H9 (cell line): ENCODE measurements around the gene IQCE. TPM values are rescaled to one million over a fixed set of nuclear protein-coding genes. Genes with fewer than 3 reads are reported as not detected.
A peak's percentile ranks its signal among the peaks of the same experiment; 100 is the strongest.

Source experiments
- DNase-seq: peaks from one replicate; pipeline ENCODE4 v3.0.0-alpha.2; 2017
- H2AFZ ChIP-seq: one replicate; pipeline ENCODE4 v1.6.1; 2013; ENCODE audit warnings: mild to moderate bottlenecking, low read length, control low read depth, moderate library complexity
- H2AK5ac ChIP-seq: 2 replicates; pipeline ENCODE4 v1.6.1; 2013; ENCODE audit warnings: low read length, control low read depth, mixed read lengths; ENCODE audit not compliant: insufficient read length
- H2BK120ac ChIP-seq: one replicate; pipeline ENCODE4 v1.6.1; 2013; ENCODE audit warnings: low read depth, mild to moderate bottlenecking, low read length, control low read depth, inconsistent platforms; ENCODE audit not compliant: poor library complexity, severe bottlenecking
- H2BK12ac ChIP-seq: 2 replicates; pipeline ENCODE4 v1.6.1; 2013; ENCODE audit warnings: low read length, control low read depth, mixed read lengths, low read depth; ENCODE audit not compliant: insufficient read length
- H2BK15ac ChIP-seq: 2 replicates; pipeline ENCODE4 v1.6.1; 2013; ENCODE audit warnings: low read depth, low read length, control low read depth
- H2BK20ac ChIP-seq: one replicate; pipeline ENCODE4 v1.6.1; 2013; ENCODE audit warnings: low read depth, mild to moderate bottlenecking, low read length, control low read depth, inconsistent platforms; ENCODE audit not compliant: poor library complexity, severe bottlenecking
- H2BK5ac ChIP-seq: 2 replicates; pipeline ENCODE4 v1.6.1; 2013; ENCODE audit warnings: low read length, control low read depth, mixed read lengths; ENCODE audit not compliant: insufficient read length
- H3K14ac ChIP-seq: 2 replicates; pipeline ENCODE4 v1.6.1; 2013; ENCODE audit warnings: low read length, control low read depth; ENCODE audit not compliant: insufficient read depth
- H3K18ac ChIP-seq: 2 replicates; pipeline ENCODE4 v1.6.1; 2013; ENCODE audit warnings: low read depth, mild to moderate bottlenecking, mixed read lengths, low read length, control low read depth; ENCODE audit not compliant: insufficient read length
- H3K23ac ChIP-seq: 2 replicates; pipeline ENCODE4 v1.6.1; 2013; ENCODE audit warnings: low read length, control low read depth, mixed read lengths, low read depth; ENCODE audit not compliant: insufficient read length
- H3K23me2 ChIP-seq: 2 replicates; pipeline ENCODE4 v1.6.1; 2013; ENCODE audit warnings: low read depth, mild to moderate bottlenecking, mixed read lengths, low read length, control low read depth; ENCODE audit not compliant: insufficient read length, poor library complexity, severe bottlenecking
- H3K27ac ChIP-seq: 2 replicates; pipeline ENCODE4 v1.5.1; 2013; ENCODE audit warnings: low read length, control low read depth, mixed read lengths, low read depth; ENCODE audit not compliant: insufficient read length
- H3K27me3 ChIP-seq: 2 replicates; pipeline ENCODE4 v1.6.1; 2013; ENCODE audit warnings: low read length, control low read depth, inconsistent platforms; ENCODE audit not compliant: insufficient read depth
- H3K4ac ChIP-seq: 2 replicates; pipeline ENCODE4 v1.6.1; 2013; ENCODE audit warnings: low read depth, mild to moderate bottlenecking, control low read depth, inconsistent platforms, low read length, moderate library complexity
- H3K4me1 ChIP-seq: 2 replicates; pipeline ENCODE4 v1.6.1; 2013; ENCODE audit warnings: low read length, control low read depth, inconsistent platforms; ENCODE audit not compliant: insufficient read depth
- H3K4me2 ChIP-seq: 2 replicates; pipeline ENCODE4 v1.6.1; 2013; ENCODE audit warnings: low read length, control low read depth, mixed read lengths; ENCODE audit not compliant: insufficient read length, insufficient read depth
- H3K56ac ChIP-seq: 2 replicates; pipeline ENCODE4 v1.6.1; 2013; ENCODE audit warnings: low read depth, mild to moderate bottlenecking, mixed read lengths, low read length, control low read depth; ENCODE audit not compliant: insufficient read length
- H3K79me1 ChIP-seq: 2 replicates; pipeline ENCODE4 v1.6.1; 2013; ENCODE audit warnings: low read depth, mild to moderate bottlenecking, moderate library complexity, low read length, control low read depth, inconsistent platforms; ENCODE audit not compliant: insufficient read depth, poor library complexity, severe bottlenecking
- H3K79me2 ChIP-seq: 2 replicates; pipeline ENCODE4 v1.6.1; 2013; ENCODE audit warnings: low read length, control low read depth, inconsistent platforms; ENCODE audit not compliant: insufficient read depth
- H3K9ac ChIP-seq: 2 replicates; pipeline ENCODE4 v1.6.1; 2013; ENCODE audit warnings: low read length, control low read depth, mixed read lengths; ENCODE audit not compliant: insufficient read length; ENCODE audit errors: extremely low read depth
- H3K9me3 ChIP-seq: one replicate; pipeline ENCODE4 v1.6.1; 2013; ENCODE audit warnings: low read depth, low read length, inconsistent platforms; ENCODE audit not compliant: control insufficient read depth
- H3T11ph ChIP-seq: one replicate; pipeline ENCODE4 v1.6.1; 2013; ENCODE audit warnings: mild to moderate bottlenecking, low read length, control low read depth, inconsistent platforms
- H4K20me1 ChIP-seq: one replicate; pipeline ENCODE4 v1.6.1; 2013; ENCODE audit not compliant: control insufficient read depth, insufficient read length, insufficient read depth
- H4K5ac ChIP-seq: 2 replicates; pipeline ENCODE4 v1.6.1; 2013; ENCODE audit warnings: low read depth, mild to moderate bottlenecking, mixed read lengths, low read length, control low read depth; ENCODE audit not compliant: insufficient read length
- H4K8ac ChIP-seq: replicated peaks from 2 replicates; pipeline ENCODE4 v1.6.1; 2013; ENCODE audit warnings: low read length, control low read depth, mixed read lengths, low read depth; ENCODE audit not compliant: insufficient read length
- H4K91ac ChIP-seq: 2 replicates; pipeline ENCODE4 v1.6.1; 2013; ENCODE audit warnings: low read depth, mild to moderate bottlenecking, moderate library complexity, mixed read lengths, low read length, control low read depth; ENCODE audit not compliant: insufficient read length
- H3K27ac Mint-ChIP-seq, 3 experiments: 2 replicates in 2 of 3; 3 replicates in 1 of 3; pipeline ENCODE4 v1.8.0; 2020 to 2021; ENCODE audit warnings: mixed read lengths in 3 of 3, mild to moderate bottlenecking in 1 of 3, moderate library complexity in 1 of 3
- H3K27me3 Mint-ChIP-seq: 2 replicates; pipeline ENCODE4 v1.8.0; 2021; ENCODE audit warnings: low read depth, mild to moderate bottlenecking, moderate library complexity, mixed read lengths
- H3K36me3 Mint-ChIP-seq, 3 experiments: 2 replicates in 2 of 3; 3 replicates in 1 of 3; pipeline ENCODE4 v1.8.0; 2020 to 2021; ENCODE audit warnings: low read depth in 3 of 3, mixed read lengths in 3 of 3; ENCODE audit not compliant: insufficient read depth in 1 of 3
- H3K4me1 Mint-ChIP-seq, 2 experiments: 2 replicates each; pipeline ENCODE4 v1.8.0; 2020; ENCODE audit warnings: mixed read lengths in 2 of 2
- H3K4me3 Mint-ChIP-seq, 2 experiments: 2 replicates in 1 of 2; 3 replicates in 1 of 2; pipeline ENCODE4 v1.8.0; 2020 to 2021; ENCODE audit warnings: mild to moderate bottlenecking in 2 of 2, mixed read lengths in 2 of 2, moderate library complexity in 1 of 2
- H3K9me3 Mint-ChIP-seq, 2 experiments: 2 replicates in 1 of 2; 3 replicates in 1 of 2; pipeline ENCODE4 v1.8.0; 2020; ENCODE audit warnings: mild to moderate bottlenecking in 2 of 2, mixed read lengths in 2 of 2, moderate library complexity in 1 of 2
- WGBS: extraction: QIAGEN DNeasy Blood & Tissue Kit; methylation state at CpG from one replicate; pipeline ENCODE4 v1.1.7; 2013; ENCODE audit warnings: missing lambda C conversion rate, low lambda C conversion rate, mixed read lengths; ENCODE audit not compliant: insufficient read length; ENCODE audit errors: extremely low coverage; 5-methylcytosine and 5-hydroxymethylcytosine counted together
- total RNA-seq: library from RNA; stranded (reverse); gene quantifications from 2 replicates; pipeline ENCODE4 v1.2.1, GENCODE V29; 2021
- TF ChIP-seq, protein P1 (sequence below): fragments of 200-600 bp; sonication (generic); conservative IDR thresholded peaks from 3 replicates; pipeline ENCODE4 v1.8.0; 2021; ENCODE audit warnings: antibody characterized with exemption, mild to moderate bottlenecking

The IQCE gene
- total RNA-seq, 1 experiment from 2014 or later, result 7.0 TPM

DNA sequence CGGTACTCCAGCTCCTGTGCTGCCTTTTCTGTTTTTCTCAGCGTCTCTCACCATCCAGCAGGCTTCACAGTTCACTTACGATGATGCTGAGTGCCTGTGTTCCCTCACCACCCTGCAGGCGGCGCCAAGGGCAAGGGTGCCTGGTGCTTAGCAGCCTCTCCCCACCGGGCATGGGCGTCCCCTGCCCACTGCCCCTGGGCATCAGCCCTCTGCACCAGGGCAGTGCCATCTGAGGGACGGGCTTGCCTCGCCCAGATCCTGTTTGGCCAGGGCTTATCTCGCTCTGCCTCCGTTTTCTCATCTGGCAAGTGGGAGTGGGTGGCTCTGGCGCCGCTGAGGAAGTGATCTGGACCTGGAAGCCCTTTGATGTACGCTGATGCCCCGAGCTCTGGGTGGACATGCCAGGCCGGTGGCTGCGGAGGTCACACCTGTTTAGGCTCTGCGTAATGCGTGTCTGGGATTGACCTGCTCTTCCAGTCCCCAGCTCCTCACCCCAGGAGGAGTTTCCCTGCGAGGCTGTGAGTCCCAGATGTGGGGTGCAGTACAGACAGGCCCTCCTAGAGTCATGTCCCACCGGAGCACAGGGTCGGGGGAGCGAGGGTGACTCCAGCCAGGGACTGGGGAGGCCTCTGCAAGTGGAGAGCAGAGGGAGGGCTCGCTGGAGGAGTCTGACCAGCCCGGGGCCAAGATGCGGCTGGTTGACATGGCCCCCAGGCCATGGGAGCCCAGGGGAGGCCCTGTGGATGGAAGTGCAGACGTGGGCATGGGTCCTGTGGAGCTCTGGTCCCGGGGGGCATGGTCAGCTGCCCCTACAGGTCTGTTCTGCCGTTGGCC is 84.8 kb downstream of the IQCE start:
- Histone ChIP-seq H3K9me3 (no peaks in the 10 kb centered on the region), H4K20me1 (no peaks in the 10 kb centered on the region), H3K18ac (no peak overlapping the region), H2AFZ (no peak overlapping the region), H2BK5ac (no peak overlapping the region), H3K9ac (no peak overlapping the region), H3K4me2 (no peak overlapping the region), H3K23ac (no peak overlapping the region), H3K4ac (no peak overlapping the region), H4K91ac (no peak overlapping the region), H3K56ac (no peak overlapping the region), H2BK120ac (no peak overlapping the region), H3K79me2 (peaks cover 3% of the 10 kb centered on the region; the same call in 1 of the 2 replicates), H4K5ac (no peak overlapping the region), H4K8ac (no peak overlapping the region), H3K14ac (no peak overlapping the region; the same call in 1 of the 2 replicates), H3K27me3 (no peaks in the 10 kb centered on the region), H2BK12ac (no peak overlapping the region), H3T11ph (no peak overlapping the region), H2BK20ac (no peak overlapping the region), H2BK15ac (no peak overlapping the region), H3K4me1 (peaks cover 3% of the 10 kb centered on the region; the same call in 1 of the 2 replicates), H3K23me2 (no peaks in the 10 kb centered on the region), H2AK5ac (no peak overlapping the region), H3K79me1 (peaks cover 3% of the 10 kb centered on the region), H3K27ac (no peak overlapping the region)
- Mint-ChIP-seq H3K4me1 (peaks cover 21 to 36% of the 10 kb centered on the region in 2 experiments), H3K27me3 (no peaks in the 10 kb centered on the region), H3K9me3 (no peaks in the 10 kb centered on the region), H3K27ac (peak overlapping the region; percentile 40 to 88 (median 85); a peak in 3 of 7 replicates), H3K36me3 (peaks cover 0 to 4% (median 0%) of the 10 kb centered on the region in 3 experiments; a peak in 3 of 7 replicates), H3K4me3 (no peak overlapping the region; a peak in 1 of 5 replicates)
- DNase-seq, result peak; percentile 66
- TF ChIP-seq, protein P1, sequence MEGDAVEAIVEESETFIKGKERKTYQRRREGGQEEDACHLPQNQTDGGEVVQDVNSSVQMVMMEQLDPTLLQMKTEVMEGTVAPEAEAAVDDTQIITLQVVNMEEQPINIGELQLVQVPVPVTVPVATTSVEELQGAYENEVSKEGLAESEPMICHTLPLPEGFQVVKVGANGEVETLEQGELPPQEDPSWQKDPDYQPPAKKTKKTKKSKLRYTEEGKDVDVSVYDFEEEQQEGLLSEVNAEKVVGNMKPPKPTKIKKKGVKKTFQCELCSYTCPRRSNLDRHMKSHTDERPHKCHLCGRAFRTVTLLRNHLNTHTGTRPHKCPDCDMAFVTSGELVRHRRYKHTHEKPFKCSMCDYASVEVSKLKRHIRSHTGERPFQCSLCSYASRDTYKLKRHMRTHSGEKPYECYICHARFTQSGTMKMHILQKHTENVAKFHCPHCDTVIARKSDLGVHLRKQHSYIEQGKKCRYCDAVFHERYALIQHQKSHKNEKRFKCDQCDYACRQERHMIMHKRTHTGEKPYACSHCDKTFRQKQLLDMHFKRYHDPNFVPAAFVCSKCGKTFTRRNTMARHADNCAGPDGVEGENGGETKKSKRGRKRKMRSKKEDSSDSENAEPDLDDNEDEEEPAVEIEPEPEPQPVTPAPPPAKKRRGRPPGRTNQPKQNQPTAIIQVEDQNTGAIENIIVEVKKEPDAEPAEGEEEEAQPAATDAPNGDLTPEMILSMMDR, result peak; percentile 51
- no CpG with 5 or more reads among the region's 29 CpGs for WGBS
